ENCODE measurements around the gene ZNF219. TPM values are rescaled to one million over a fixed set of nuclear protein-coding genes. Genes with fewer than 3 reads are reported as not detected.

The ZNF219 gene
- total and polyA plus RNA-seq, 2 donors (not counting 1 experiment from before 2014, with no cell fraction given) = 3.3 to 6.4 TPM

DNA sequence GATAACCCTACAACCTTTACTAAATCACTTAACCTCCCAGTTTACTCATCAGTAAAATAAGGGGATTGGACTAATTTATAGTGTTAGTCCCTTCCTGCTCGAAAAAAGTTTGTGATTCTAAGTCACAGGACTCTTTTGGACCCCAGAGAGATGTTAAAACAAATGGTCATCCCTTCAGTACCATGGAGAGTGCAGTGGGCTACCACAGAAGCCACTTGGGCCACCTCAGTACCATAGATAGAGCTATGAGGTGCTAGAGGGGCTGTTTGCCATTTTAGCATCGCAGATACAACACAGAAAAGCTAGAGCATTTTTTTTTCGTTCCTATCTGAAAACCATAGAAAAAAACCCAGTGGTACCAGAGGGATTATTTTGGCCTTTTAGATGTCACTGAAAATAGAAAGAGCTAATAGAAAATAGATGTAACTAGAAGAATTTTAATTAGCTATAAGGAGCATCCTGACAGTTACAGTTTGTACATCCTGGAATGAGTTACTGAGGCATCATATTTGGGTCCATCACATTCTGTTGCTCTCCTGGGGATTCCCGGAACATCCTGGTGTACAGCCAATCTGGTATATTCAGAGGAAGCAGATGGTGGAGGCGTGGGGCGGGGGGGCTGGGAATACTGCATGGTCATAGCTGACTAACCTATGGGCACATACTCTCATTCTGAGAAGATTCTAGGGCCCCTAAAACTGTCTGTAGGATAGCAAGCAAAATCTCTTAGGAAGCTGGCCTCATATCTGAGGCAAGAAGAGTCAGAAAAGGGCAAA is 2.8 kb downstream of the ZNF219 start:
- Mint-ChIP-seq H3K27me3 (peaks cover 16% of the 10 kb centered on the region), H3K9me3 (ENCODE audit: insufficient read depth) (no peaks in the 10 kb centered on the region), H3K27ac (no peak overlapping the region), H3K4me3 (no peak overlapping the region), H3K4me1 (peaks cover 18% of the 10 kb centered on the region)
- no peak for DNase-seq
- WGBS (ENCODE audit: insufficient coverage) = 100% methylated on average over 2 of the region's 6 CpGs
- TF ChIP-seq EZH2 (IDR thresholded peaks at IDR 0.05; ENCODE audit: borderline replicate concordance, insufficient read depth, low read depth, low read length, poor library complexity, severe bottlenecking) = no peak
- TF ChIP-seq, protein P1, sequence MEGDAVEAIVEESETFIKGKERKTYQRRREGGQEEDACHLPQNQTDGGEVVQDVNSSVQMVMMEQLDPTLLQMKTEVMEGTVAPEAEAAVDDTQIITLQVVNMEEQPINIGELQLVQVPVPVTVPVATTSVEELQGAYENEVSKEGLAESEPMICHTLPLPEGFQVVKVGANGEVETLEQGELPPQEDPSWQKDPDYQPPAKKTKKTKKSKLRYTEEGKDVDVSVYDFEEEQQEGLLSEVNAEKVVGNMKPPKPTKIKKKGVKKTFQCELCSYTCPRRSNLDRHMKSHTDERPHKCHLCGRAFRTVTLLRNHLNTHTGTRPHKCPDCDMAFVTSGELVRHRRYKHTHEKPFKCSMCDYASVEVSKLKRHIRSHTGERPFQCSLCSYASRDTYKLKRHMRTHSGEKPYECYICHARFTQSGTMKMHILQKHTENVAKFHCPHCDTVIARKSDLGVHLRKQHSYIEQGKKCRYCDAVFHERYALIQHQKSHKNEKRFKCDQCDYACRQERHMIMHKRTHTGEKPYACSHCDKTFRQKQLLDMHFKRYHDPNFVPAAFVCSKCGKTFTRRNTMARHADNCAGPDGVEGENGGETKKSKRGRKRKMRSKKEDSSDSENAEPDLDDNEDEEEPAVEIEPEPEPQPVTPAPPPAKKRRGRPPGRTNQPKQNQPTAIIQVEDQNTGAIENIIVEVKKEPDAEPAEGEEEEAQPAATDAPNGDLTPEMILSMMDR (IDR thresholded peaks at IDR 0.05) = no peak
- H3K27ac ChIP-seq (ENCODE audit: low read length in 2 of 2) = no peak overlapping the region
- no peak overlapping the region for H3K4me3 ChIP-seq (ENCODE audit: control extremely low read depth in 1 of 5, extremely low read depth in 1 of 5, insufficient read depth in 1 of 5, low read depth in 2 of 5, low read length in 4 of 5)
- POLR2A ChIA-PET = no interaction called here
- H3K4me1 ChIP-seq (ENCODE audit: control insufficient read depth in 2 of 2, insufficient read depth in 2 of 2, low read length in 2 of 2) = peaks cover 13 to 23% of the 10 kb centered on the region in 2 donors
- no peak overlapping the region for H3K9ac ChIP-seq (ENCODE audit: low read length)
- H3K79me2 ChIP-seq (ENCODE audit: control insufficient read depth, insufficient read depth, low read length) = no peaks in the 10 kb centered on the region
- H4K20me1 ChIP-seq (ENCODE audit: control insufficient read depth, insufficient read depth, low read length, poor library complexity, severe bottlenecking) = no peaks in the 10 kb centered on the region
- ATAC-seq (ENCODE audit: low read depth) = no peak
- H3K27me3 ChIP-seq (replicated peaks in 1 of 4; ENCODE audit: control extremely low read depth in 1 of 4, control insufficient read depth in 3 of 4, insufficient read depth in 4 of 4, low read length in 3 of 4) = peaks cover 0 to 22% (median 12%) of the 10 kb centered on the region in 4 experiments
- H2AFZ ChIP-seq (ENCODE audit: insufficient read depth, low read depth, low read length, poor library complexity, severe bottlenecking) = no peak overlapping the region
- H3K4me2 ChIP-seq (replicated peaks; ENCODE audit: low read depth, low read length, poor library complexity, severe bottlenecking) = no peak overlapping the region
- CTCF ChIA-PET = interaction anchor here (1.0 to 7.5 kb wide), 6 partner anchors 8 to 80 kb away, joined by 3 to 171 read pairs (median 87); partner anchors contain the start of genes ARHGEF40 and TMEM253
- intact Hi-C loops (cut with micrococcal nuclease) = no loop called here
- no peaks in the 10 kb centered on the region for H3K9me3 ChIP-seq (ENCODE audit: control extremely low read depth in 1 of 3, control insufficient read depth in 2 of 3, insufficient read depth in 1 of 3, low read length in 2 of 3)
- H3K36me3 ChIP-seq (replicated peaks in 1 of 2; ENCODE audit: control extremely low read depth in 1 of 2, control insufficient read depth in 1 of 2, extremely low read depth in 1 of 2, insufficient read depth in 2 of 2, low read length in 1 of 2) = no peaks in the 10 kb centered on the region
